NCI-H345 treated with DMSO at 0.1 percent for 48 hours (cell line): Measurements from ENCODE around the gene DYNC1LI1.

Experiments used
- DNase-seq: peaks from one replicate; lab custom pipeline; 2025; ENCODE audit not compliant: unreplicated experiment; lab: John Stamatoyannopoulos, UW

Gene DYNC1LI1

GRCh38 chr3:32493437-32494414 is 76.9 kb downstream of the DYNC1LI1 start:
- no peak for DNase-seq

GRCh38 chr3:32492684-32493436 is 77.8 kb downstream of the DYNC1LI1 start:
- DNase-seq = no peak

- no peak for DNase-seq
Observed at GRCh38 chr3:32488474-32489008, 82.1 kb downstream of the DYNC1LI1 start.

- DNase-seq = no peak
Observed at GRCh38 chr3:32487781-32488473, 82.7 kb downstream of the DYNC1LI1 start.

- no peak for DNase-seq
Observed at GRCh38 chr3:32484436-32484835, 86.2 kb downstream of the DYNC1LI1 start.

GRCh38 chr3:32483772-32484171 is 86.9 kb downstream of the DYNC1LI1 start:
- DNase-seq = no peak

GRCh38 chr3:32482693-32483092 is 88.0 kb downstream of the DYNC1LI1 start:
- no peak for DNase-seq

- no peak for DNase-seq
Observed at GRCh38 chr3:32481791-32482631, 88.6 kb downstream of the DYNC1LI1 start.

GRCh38 chr3:32480604-32481003 is 90.1 kb downstream of the DYNC1LI1 start:
- DNase-seq = no peak
